Upper lobe of left lung (tissue), 4 donors: ENCODE results near the gene COL6A5.

Source experiments
- POLR2AphosphoS5 ChIP-seq, 2 donors: sonication (generic); formaldehyde crosslinking; IDR thresholded peaks; one replicate each; pipeline ENCODE4 v1.5.1; 2017; ENCODE audit warnings: antibody characterized with exemption in 2 of 2
- TF ChIP-seq, protein P1 (sequence below), 6 experiments: fragments of 450-650 bp in 4 of 6; fragments of 200-600 bp in 2 of 6; sonication (generic) in 2 of 6; IDR thresholded peaks; one replicate each; pipeline ENCODE4 v1.5.1; 2016 to 2019; ENCODE audit warnings: antibody characterized with exemption in 6 of 6

GRCh38 chr3:130423064-130423463 is 77.6 kb downstream of the COL6A5 start:
- TF ChIP-seq, protein P1, sequence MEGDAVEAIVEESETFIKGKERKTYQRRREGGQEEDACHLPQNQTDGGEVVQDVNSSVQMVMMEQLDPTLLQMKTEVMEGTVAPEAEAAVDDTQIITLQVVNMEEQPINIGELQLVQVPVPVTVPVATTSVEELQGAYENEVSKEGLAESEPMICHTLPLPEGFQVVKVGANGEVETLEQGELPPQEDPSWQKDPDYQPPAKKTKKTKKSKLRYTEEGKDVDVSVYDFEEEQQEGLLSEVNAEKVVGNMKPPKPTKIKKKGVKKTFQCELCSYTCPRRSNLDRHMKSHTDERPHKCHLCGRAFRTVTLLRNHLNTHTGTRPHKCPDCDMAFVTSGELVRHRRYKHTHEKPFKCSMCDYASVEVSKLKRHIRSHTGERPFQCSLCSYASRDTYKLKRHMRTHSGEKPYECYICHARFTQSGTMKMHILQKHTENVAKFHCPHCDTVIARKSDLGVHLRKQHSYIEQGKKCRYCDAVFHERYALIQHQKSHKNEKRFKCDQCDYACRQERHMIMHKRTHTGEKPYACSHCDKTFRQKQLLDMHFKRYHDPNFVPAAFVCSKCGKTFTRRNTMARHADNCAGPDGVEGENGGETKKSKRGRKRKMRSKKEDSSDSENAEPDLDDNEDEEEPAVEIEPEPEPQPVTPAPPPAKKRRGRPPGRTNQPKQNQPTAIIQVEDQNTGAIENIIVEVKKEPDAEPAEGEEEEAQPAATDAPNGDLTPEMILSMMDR (IDR thresholded peaks at IDR 0.05): no peak
- no peak for TF ChIP-seq POLR2AphosphoS5 (IDR thresholded peaks at IDR 0.05)
